K562 (cell line): ENCODE data around the gene HS3ST5.

Experiments used
- EZH2 ChIP-seq: IDR thresholded peaks from 2 replicates; pipeline ENCODE4 v1.6.1; 2012; ENCODE audit warnings: low read depth, mild to moderate bottlenecking, inconsistent platforms, low read length, borderline replicate concordance
- FOSL1 ChIP-seq: fragments of 200-800 bp; sonication (Bioruptor generic); conservative IDR thresholded peaks from 2 replicates; pipeline ENCODE4 v1.6.1; 2016; ENCODE audit warnings: missing genetic modification characterization, missing compliant biosample characterization

- TF ChIP-seq FOSL1, result no peak
- no peak for TF ChIP-seq EZH2
These were observed 303.0 kb downstream of the HS3ST5 start for GRCh38 chr6:114039841-114040240.
